ENCODE results near the gene CDK14.

Gene CDK14

DNA sequence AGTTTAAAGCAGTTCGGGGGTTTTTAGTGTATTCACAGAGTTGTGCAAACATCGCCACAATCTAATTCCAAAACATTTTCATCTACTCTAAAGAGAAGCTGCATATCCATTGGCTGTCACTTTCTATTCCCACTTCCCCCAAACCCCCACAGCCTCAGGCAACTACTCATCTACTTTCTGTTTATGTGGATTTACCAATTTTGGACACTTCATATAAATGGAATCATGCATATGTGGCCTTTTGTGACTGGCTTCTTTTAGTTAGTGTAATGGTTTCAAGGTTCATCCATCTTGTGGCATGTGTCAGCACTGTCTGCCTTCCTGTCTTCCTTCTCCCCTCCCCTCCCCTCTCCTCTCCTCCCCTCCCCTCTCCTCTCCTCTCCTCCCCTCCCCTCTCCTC lies 589.6 kb downstream of the CDK14 start:
- POLR2A ChIA-PET, result no interaction called here
- DNase-seq (ENCODE audit: extremely low spot score), result no peak

DNA sequence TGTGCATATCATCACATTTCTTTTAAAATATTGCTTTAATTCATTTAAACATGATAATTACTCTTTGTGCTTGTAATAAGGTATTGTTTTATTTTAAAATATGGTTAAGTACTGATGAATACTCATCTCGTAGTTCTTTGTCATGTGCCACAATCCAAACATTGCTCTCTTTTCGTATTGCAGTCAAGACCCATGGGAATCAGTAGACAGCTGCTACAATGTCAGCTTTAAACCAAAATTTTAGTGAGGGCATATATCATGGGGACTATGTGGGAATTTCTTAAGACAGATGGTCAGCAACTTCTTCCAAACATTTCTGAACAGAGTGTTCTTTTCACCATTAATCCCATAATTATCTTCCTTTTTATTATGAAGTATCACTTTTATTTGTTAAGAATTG lies 590.9 kb downstream of the CDK14 start:
- TF ChIP-seq, protein P1, sequence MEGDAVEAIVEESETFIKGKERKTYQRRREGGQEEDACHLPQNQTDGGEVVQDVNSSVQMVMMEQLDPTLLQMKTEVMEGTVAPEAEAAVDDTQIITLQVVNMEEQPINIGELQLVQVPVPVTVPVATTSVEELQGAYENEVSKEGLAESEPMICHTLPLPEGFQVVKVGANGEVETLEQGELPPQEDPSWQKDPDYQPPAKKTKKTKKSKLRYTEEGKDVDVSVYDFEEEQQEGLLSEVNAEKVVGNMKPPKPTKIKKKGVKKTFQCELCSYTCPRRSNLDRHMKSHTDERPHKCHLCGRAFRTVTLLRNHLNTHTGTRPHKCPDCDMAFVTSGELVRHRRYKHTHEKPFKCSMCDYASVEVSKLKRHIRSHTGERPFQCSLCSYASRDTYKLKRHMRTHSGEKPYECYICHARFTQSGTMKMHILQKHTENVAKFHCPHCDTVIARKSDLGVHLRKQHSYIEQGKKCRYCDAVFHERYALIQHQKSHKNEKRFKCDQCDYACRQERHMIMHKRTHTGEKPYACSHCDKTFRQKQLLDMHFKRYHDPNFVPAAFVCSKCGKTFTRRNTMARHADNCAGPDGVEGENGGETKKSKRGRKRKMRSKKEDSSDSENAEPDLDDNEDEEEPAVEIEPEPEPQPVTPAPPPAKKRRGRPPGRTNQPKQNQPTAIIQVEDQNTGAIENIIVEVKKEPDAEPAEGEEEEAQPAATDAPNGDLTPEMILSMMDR (IDR thresholded peaks at IDR 0.05; ENCODE audit: control extremely low read depth, extremely low read depth, low read depth, missing control alignments), result no peak
- CTCF ChIA-PET, result interaction anchor here (0.6 kb wide), 1 partner anchor 14 kb away, joined by 3 read pairs; no protein-coding TSS in a partner anchor
- DNase-seq (ENCODE audit: extremely low spot score), result no peak
- POLR2A ChIA-PET, result no interaction called here

More for the DNA sequence above, 589.6 kb downstream of the CDK14 start:
- TF ChIP-seq, protein P1 (IDR thresholded peaks at IDR 0.05; ENCODE audit: control extremely low read depth, extremely low read depth, low read depth, missing control alignments), result no peak
- CTCF ChIA-PET, result no interaction called here

DNA sequence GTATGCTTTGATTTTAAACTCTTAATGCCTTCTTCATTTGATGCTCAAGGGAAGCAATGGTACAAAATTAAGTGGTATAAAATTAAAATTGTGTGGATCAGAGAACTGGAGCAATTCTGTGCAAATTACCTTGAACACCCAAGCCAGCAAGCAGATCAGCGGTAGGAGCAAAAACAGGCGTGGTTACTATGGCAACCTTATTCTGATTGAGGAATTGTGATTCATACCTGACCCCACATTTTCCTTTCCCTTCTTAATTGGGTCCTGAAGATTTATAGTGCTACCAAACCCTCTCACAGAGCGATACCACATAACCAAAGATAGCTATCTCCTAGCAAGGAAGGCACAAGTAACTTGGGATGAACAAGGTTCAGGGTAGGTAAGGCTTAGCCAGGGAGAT lies 595.6 kb downstream of the CDK14 start:
- DNase-seq (ENCODE audit: extremely low spot score), result no peak
- TF ChIP-seq, protein P1 (IDR thresholded peaks at IDR 0.05; ENCODE audit: control extremely low read depth, extremely low read depth, low read depth, missing control alignments), result no peak
- ChIA-PET CTCF (interaction anchor here (1.1 to 1.2 kb wide), 2 partner anchors 10 to 39 kb away, joined by 3 to 5 read pairs; no protein-coding TSS in a partner anchor), POLR2A (no interaction called here)

DNA sequence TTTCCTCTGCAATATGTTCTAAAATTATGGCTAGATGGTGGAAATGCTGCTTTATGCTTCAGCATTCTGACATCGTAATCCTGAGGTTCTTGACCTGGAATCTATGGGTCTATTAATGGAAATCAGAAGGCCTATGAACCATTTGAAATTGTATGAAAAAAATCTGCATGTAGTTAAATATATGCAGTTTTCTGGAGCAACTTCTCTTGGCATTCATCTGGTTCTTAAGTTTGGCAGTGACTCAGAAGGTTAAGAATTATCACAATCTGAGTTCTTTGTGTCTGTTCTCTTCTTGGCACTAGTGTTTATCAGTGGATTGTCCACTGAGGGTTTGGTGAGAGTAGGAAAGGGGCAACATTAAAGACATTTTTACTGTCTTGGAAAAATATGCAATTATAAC lies 597.0 kb downstream of the CDK14 start:
- ChIA-PET CTCF (interaction anchor here (1.5 to 1.7 kb wide), 2 partner anchors 9 to 36 kb away, joined by 4 to 5 read pairs; no protein-coding TSS in a partner anchor), POLR2A (no interaction called here)
- TF ChIP-seq, protein P1 (IDR thresholded peaks at IDR 0.05; ENCODE audit: control extremely low read depth, extremely low read depth, low read depth, missing control alignments), result no peak
- no peak for DNase-seq (ENCODE audit: extremely low spot score)

DNA sequence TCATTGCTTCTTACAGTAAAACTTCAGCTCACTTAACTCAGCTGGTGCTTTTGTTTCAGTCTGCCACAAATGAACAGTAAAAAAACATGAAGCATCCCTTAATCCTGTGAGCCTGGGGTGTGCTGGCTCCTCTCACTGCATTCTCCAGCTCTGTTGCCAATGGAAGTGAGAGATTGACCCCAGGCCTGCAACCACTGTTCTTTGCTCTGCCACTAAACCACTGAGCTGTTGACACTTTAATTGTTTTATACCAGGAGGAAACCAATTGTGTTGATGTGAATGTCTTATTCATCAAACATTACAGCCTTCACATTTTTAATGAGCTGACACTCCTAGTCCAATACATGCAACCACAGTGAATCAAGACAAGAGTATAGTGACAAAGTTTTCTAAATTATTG lies 598.7 kb downstream of the CDK14 start:
- no peak for DNase-seq (ENCODE audit: extremely low spot score)
- ChIA-PET CTCF (interaction anchor here (1.2 to 1.7 kb wide), 4 partner anchors 11 to 34 kb away, joined by 4 to 5 read pairs (median 5); no protein-coding TSS in a partner anchor), POLR2A (no interaction called here)
- TF ChIP-seq, protein P1 (IDR thresholded peaks at IDR 0.05; ENCODE audit: control extremely low read depth, extremely low read depth, low read depth, missing control alignments), result no peak

DNA sequence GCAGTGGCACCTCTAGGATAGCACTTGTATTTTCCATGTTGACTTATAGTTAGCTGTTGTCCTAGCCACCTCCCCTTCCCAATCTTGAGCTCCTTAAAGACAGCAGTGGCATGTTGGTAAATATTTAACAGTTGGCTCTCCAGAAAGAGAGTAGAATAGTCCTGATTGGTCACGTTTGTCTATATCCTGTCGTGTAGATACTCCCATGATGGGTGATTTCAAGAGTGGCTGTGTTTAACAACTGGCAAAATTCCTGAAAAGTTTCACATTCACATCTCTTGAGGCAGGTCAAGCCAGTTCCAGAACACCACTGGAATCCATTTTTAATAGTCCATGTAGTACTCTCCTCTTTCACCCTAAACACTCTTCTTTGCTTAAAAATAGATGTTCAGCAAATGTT lies 599.9 kb downstream of the CDK14 start:
- CTCF ChIA-PET, result interaction anchor here (1.2 to 1.4 kb wide), 2 partner anchors 14 to 24 kb away, joined by 5 read pairs; no protein-coding TSS in a partner anchor

More for the DNA sequence above, 599.9 kb downstream of the CDK14 start:
- DNase-seq (ENCODE audit: extremely low spot score), result no peak
- POLR2A ChIA-PET, result no interaction called here
- TF ChIP-seq, protein P1 (IDR thresholded peaks at IDR 0.05; ENCODE audit: control extremely low read depth, extremely low read depth, low read depth, missing control alignments), result no peak

Measured in GM10248 (cell line).